ENCODE data around the gene NUP42. TPM values are rescaled to one million over a fixed set of nuclear protein-coding genes. Genes with fewer than 3 reads are reported as not detected.

The NUP42 gene
- total RNA-seq, 1 experiment from 2014 or later: 40.8 TPM

DNA sequence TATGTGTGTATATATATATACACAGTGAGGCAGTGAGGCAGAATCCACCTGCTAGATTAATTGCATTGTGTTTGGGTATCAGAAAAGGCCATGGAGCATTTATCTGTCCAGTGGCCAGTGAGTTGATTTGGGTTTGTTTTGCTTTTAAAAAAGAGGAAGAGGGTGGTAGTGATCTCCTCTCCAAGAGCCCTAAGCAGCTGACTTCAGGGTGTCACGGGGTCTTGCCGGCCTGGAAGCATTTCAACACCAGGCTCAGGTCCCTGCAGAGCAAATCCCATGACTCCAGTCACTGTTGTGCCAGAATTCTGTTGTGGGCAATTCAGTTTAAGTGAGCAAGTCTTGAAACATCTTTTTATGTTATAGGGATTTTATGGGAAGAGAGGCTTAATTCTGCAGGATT lies 34.2 kb downstream of the NUP42 start (continued):
- no peak for TF ChIP-seq E2F5 (CRISPR knock-in tag; IDR thresholded peaks at IDR 0.05)
- TF ChIP-seq SMAD4 (CRISPR knock-in tag; IDR thresholded peaks at IDR 0.05): no peak
- no peak for TF ChIP-seq ZNF317 (CRISPR knock-in tag; IDR thresholded peaks at IDR 0.05; ENCODE audit: borderline replicate concordance, low read depth)
- no peak for TF ChIP-seq ATF6 (CRISPR knock-in tag; IDR thresholded peaks at IDR 0.05)
- TF ChIP-seq ZBTB21 (CRISPR knock-in tag; IDR thresholded peaks at IDR 0.05; ENCODE audit: borderline replicate concordance): no peak

DNA sequence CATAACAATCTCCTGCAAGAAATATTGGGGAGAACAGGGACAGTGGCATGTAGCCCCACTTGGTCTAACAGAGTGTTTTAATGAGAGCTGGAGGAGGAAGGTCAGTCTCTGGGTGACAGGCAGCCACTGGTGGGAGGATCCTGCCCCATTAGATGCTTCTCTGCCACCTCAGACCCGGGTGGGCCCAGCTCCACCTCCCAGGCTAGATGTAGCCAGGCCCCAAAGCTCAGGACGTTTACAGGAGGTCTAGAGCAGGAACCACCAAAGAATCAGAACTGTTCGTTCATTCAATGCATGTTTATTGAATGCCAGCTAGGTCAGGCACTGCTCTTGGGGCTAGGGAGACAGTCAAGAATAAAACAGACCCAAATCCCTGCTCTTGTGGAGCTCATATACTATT lies 36.3 kb downstream of the NUP42 start:
- H3K4me1 Mint-ChIP-seq: peaks cover 17% of the 10 kb centered on the region
- ATAC-seq (no peak), DNase-seq (ENCODE audit: low spot score) (no peak)
- CTCF ChIA-PET: no interaction called here
- no peak overlapping the region for H3K27ac Mint-ChIP-seq
- H3K36me3 Mint-ChIP-seq: no peaks in the 10 kb centered on the region
- H3K4me3 Mint-ChIP-seq: no peak overlapping the region
- TF ChIP-seq, protein P1, sequence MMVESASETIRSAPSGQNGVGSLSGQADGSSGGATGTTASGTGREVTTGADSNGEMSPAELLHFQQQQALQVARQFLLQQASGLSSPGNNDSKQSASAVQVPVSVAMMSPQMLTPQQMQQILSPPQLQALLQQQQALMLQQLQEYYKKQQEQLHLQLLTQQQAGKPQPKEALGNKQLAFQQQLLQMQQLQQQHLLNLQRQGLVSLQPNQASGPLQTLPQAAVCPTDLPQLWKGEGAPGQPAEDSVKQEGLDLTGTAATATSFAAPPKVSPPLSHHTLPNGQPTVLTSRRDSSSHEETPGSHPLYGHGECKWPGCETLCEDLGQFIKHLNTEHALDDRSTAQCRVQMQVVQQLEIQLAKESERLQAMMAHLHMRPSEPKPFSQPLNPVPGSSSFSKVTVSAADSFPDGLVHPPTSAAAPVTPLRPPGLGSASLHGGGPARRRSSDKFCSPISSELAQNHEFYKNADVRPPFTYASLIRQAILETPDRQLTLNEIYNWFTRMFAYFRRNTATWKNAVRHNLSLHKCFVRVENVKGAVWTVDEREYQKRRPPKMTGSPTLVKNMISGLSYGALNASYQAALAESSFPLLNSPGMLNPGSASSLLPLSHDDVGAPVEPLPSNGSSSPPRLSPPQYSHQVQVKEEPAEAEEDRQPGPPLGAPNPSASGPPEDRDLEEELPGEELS (CRISPR knock-in tag; IDR thresholded peaks at IDR 0.05): no peak
- no peaks in the 10 kb centered on the region for H3K27me3 Mint-ChIP-seq (ENCODE audit: low read depth)
- no peaks in the 10 kb centered on the region for H3K9me3 Mint-ChIP-seq
- POLR2A ChIA-PET: no interaction called here

DNA sequence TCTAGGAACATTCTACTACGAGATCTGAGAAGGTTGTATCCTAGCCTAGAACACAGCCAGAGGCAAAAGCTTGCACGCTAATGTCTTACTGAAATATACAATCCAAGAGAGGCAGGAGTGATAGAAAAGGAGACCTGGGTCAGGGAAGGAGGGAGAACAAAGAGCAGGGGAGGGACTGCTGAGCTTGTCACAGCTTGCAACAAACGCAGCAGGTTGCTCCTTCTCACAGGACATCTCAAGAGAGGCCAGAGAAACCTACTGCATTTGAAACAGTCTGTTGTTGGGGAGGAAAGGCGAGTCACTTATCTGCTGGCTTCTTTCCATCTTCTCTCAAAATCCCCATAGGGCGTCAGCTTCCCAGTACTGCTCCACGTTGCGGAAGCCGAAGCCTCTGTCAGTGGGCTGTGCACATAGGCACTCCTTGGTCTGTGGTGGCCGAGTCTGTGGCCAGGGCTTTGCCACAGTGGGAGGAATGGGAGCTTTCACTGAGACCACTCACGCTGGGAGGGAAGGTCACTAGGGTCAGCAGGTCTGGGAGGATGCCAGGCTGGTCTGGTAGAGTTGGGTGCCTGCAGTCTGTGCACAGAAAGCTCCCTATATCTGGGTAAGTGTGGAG lies 39.0 kb downstream of the NUP42 start:
- Mint-ChIP-seq H3K36me3 (no peaks in the 10 kb centered on the region), H3K4me1 (peaks cover 17% of the 10 kb centered on the region), H3K27ac (no peak overlapping the region), H3K27me3 (ENCODE audit: low read depth) (no peaks in the 10 kb centered on the region), H3K9me3 (no peaks in the 10 kb centered on the region), H3K4me3 (no peak overlapping the region)
- ATAC-seq (peak; percentile 36; the same call in 1 of the 2 replicates), DNase-seq (ENCODE audit: low spot score) (no peak)
- TF ChIP-seq STAT6 (CRISPR knock-in tag; conservative IDR thresholded peaks at IDR 0.05; ENCODE audit: low read depth): no peak
- TF ChIP-seq CBFB (CRISPR knock-in tag; IDR thresholded peaks at IDR 0.05; ENCODE audit: low read depth): no peak
- TF ChIP-seq ATF6 (CRISPR knock-in tag; IDR thresholded peaks at IDR 0.05): no peak
- TF ChIP-seq ZNF416 (CRISPR knock-in tag; IDR thresholded peaks at IDR 0.05): no peak
- TF ChIP-seq GABPB1 (CRISPR knock-in tag; IDR thresholded peaks at IDR 0.05): no peak
- no peak for TF ChIP-seq MYBL2 (CRISPR knock-in tag; IDR thresholded peaks at IDR 0.05)
- POLR2A ChIA-PET: interaction anchor here (0.5 to 0.6 kb wide), 2 partner anchors 23 to 83 kb away, joined by 4 to 5 read pairs; no protein-coding TSS in a partner anchor
- CTCF ChIA-PET: interaction anchor here (0.8 to 1.7 kb wide), 2 partner anchors 22 to 52 kb away, joined by 3 to 5 read pairs; no protein-coding TSS in a partner anchor
